Stimulated activated naive CD4-positive, alpha-beta T cell treated with Interleukin-2 at 50 U/mL for 16 hours (primary cell): ENCODE data around the gene ALDOA.
A peak's percentile ranks its signal among the peaks of the same experiment; 100 is the strongest.
"Not testable (repeated sequence)": the region's sequence is repeated elsewhere in the genome, so short reads cannot be mapped to it uniquely, and the experiment has no call there.

ENCODE experiments used
- DNase-seq: peaks from one replicate; lab custom pipeline; 2025; lab: John Stamatoyannopoulos, UW

The ALDOA gene

GRCh38 chr16:30065102-30065942 lies at the start of gene ALDOA:
TSS of gene ALDOA (plus strand) at chr16:30065760. CDS start at chr16:30066898, 1,138 bp downstream.
- DNase-seq: peak; percentile 96

GRCh38 chr16:30016555-30017276 lies 48.8 kb upstream of the ALDOA start:
- DNase-seq: no peak

GRCh38 chr16:30017277-30017656 lies 48.3 kb upstream of the ALDOA start:
- DNase-seq: no peak

GRCh38 chr16:30017937-30018336 lies 47.6 kb upstream of the ALDOA start:
- DNase-seq: not testable (repeated sequence)

GRCh38 chr16:30018731-30019158 lies 46.8 kb upstream of the ALDOA start:
- no peak for DNase-seq

- DNase-seq: no peak
Measured at GRCh38 chr16:30022887-30023286, 42.7 kb upstream of the ALDOA start, which contains the start of gene C16orf92. TSS of gene C16orf92 (plus strand) at chr16:30023198. CDS start at chr16:30023341, 143 bp downstream.

GRCh38 chr16:30023586-30023985 lies 42.0 kb upstream of the ALDOA start:
- no peak for DNase-seq

GRCh38 chr16:30024451-30024850 lies 41.1 kb upstream of the ALDOA start:
- no peak for DNase-seq

GRCh38 chr16:30025156-30025555 lies 40.4 kb upstream of the ALDOA start:
- DNase-seq: no peak

- no peak for DNase-seq
Measured at GRCh38 chr16:30025574-30025973, 40.0 kb upstream of the ALDOA start.

- DNase-seq: no peak
Measured at GRCh38 chr16:30026449-30026848, 39.1 kb upstream of the ALDOA start.

GRCh38 chr16:30027588-30028437 lies 37.7 kb upstream of the ALDOA start:
- DNase-seq: no peak

- DNase-seq: no peak
Measured at GRCh38 chr16:30028438-30029076, 37.0 kb upstream of the ALDOA start.

- no peak for DNase-seq
Measured at GRCh38 chr16:30030011-30030685, 35.4 kb upstream of the ALDOA start.

GRCh38 chr16:30030841-30031413 lies 34.6 kb upstream of the ALDOA start, which contains the start of gene TLCD3B:
TSS of gene TLCD3B (minus strand) at chr16:30031271. CDS start at chr16:30030527, 744 bp downstream.
- no peak for DNase-seq

- DNase-seq: no peak
Measured at GRCh38 chr16:30031477-30031918, 34.1 kb upstream of the ALDOA start.

GRCh38 chr16:30032083-30032819 lies 33.3 kb upstream of the ALDOA start:
- DNase-seq: peak; percentile 43

GRCh38 chr16:30033270-30033669 lies 32.3 kb upstream of the ALDOA start:
- DNase-seq: peak; percentile 15

- no peak for DNase-seq
Measured at GRCh38 chr16:30040221-30040620, 25.3 kb upstream of the ALDOA start.

- DNase-seq: not testable (repeated sequence)
Measured at GRCh38 chr16:30040690-30041089, 24.9 kb upstream of the ALDOA start.
